ELR (cell line): ENCODE data around the gene EPM2AIP1.
"Not testable (repeated sequence)": the region's sequence is repeated elsewhere in the genome, so short reads cannot be mapped to it uniquely, and the experiment has no call there.

ENCODE experiments used
- DNase-seq: peaks from one replicate; pipeline ENCODE4 v3.0.0-alpha.2; 2015; ENCODE audit warnings: low read depth

The EPM2AIP1 gene

DNA sequence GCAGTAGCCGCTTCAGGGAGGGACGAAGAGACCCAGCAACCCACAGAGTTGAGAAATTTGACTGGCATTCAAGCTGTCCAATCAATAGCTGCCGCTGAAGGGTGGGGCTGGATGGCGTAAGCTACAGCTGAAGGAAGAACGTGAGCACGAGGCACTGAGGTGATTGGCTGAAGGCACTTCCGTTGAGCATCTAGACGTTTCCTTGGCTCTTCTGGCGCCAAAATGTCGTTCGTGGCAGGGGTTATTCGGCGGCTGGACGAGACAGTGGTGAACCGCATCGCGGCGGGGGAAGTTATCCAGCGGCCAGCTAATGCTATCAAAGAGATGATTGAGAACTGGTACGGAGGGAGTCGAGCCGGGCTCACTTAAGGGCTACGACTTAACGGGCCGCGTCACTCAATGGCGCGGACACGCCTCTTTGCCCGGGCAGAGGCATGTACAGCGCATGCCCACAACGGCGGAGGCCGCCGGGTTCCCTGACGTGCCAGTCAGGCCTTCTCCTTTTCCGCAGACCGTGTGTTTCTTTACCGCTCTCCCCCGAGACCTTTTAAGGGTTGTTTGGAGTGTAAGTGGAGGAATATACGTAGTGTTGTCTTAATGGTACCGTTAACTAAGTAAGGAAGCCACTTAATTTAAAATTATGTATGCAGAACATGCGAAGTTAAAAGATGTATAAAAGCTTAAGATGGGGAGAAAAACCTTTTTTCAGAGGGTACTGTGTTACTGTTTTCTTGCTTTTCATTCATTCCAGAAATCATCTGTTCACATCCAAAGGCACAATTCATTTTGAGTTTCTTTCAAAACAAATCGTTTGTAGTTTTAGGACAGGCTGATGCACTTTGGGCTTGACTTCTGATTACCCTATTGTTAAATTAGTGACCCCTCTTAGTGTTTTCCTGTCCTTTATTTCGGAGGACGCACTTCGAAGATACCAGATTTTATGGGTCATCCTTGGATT is 674 bp upstream of the EPM2AIP1 start, which contains the start of gene MLH1:
MLH1 (plus strand) TSS at position 193 of the 958 bp plus-strand sequence; CDS start at position 223, 30 bp downstream.
- peak; percentile 88 for DNase-seq

GRCh38 chr3:36991923-36992805 is 767 bp downstream of the EPM2AIP1 start:
- peak; percentile 72 for DNase-seq

DNA sequence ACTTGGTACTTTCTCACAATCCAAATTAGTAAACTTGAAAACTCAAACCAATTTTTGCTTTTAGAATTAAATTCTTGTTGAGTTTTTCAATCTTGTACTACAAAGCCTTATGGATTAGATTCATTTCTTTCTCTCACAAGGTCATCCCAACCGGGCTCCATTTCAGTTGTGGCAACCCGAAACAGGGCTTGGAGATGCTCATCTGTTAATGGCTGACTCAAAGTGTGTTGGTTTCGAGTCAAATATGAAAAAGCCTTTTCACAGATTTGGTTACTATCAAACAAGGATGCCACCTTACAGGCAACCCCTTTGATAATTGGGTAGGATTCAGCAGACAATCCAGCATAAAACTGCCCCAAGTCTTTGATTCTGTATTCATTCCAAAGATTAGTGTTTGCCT is 1.8 kb downstream of the EPM2AIP1 start:
- DNase-seq = no peak

DNA sequence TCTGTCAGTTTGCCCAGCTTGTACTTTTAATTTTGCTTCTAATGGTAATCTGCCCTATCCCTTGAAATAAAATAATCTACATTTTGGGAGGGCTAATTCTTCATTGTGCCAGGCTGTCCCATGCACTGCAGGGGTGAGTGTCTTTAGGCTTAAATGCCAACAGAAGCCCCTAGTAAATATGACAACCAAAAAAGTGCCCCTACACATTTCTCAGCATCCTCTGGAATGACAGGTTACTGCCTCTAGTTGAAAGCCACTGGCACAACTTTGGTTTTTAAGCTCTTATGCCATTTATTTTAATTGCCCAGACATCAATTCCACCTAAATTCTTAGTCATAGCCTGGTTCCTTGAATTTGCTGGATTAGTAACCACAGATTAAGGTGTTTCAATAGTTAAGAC is 3.4 kb downstream of the EPM2AIP1 start:
- DNase-seq = no peak

GRCh38 chr3:36989005-36989404 is 3.9 kb downstream of the EPM2AIP1 start:
- DNase-seq = no peak

- no peak for DNase-seq
Measured at GRCh38 chr3:36988356-36988755, 4.6 kb downstream of the EPM2AIP1 start.

DNA sequence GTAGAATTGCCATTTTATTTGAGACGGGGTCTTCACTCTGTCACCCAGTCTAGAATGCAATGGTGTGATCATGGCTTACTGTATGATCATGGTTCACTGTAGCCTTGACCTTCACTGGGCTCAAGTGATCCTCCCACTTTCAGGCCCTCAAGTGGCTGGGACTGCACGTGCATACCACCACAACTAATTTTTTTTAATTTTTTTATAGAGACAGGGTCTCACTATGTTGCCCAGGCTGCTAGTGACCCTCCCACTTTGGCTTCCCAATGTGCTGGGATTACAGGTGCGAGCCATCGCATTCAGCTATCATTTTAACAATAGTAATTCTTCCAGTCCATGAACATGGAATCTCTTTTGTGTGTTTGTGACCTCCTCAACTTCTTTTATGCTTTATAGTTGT is 11.9 kb downstream of the EPM2AIP1 start:
- DNase-seq = no peak

- no peak for DNase-seq
Measured at GRCh38 chr3:36973139-36973538, 19.8 kb downstream of the EPM2AIP1 start.

DNA sequence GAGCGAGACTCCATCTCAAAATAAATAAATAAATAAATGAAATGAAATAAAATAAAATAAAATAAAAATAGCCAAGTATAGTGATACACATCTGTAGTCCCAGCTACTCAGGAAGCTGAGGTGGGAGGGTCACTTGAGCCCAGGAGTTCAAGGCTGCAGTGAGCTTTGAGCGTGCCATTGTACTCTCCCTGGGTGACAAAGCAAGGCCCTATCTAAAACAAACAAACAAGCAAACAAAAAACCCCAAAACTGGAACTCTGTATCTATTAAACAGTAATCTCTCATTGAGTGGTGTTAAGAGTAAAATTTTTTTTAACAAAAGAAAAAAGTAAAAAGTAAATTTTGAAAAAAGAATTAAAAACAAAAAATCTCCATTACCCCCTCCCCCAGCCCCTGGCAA is 20.8 kb downstream of the EPM2AIP1 start:
- no peak for DNase-seq

DNA sequence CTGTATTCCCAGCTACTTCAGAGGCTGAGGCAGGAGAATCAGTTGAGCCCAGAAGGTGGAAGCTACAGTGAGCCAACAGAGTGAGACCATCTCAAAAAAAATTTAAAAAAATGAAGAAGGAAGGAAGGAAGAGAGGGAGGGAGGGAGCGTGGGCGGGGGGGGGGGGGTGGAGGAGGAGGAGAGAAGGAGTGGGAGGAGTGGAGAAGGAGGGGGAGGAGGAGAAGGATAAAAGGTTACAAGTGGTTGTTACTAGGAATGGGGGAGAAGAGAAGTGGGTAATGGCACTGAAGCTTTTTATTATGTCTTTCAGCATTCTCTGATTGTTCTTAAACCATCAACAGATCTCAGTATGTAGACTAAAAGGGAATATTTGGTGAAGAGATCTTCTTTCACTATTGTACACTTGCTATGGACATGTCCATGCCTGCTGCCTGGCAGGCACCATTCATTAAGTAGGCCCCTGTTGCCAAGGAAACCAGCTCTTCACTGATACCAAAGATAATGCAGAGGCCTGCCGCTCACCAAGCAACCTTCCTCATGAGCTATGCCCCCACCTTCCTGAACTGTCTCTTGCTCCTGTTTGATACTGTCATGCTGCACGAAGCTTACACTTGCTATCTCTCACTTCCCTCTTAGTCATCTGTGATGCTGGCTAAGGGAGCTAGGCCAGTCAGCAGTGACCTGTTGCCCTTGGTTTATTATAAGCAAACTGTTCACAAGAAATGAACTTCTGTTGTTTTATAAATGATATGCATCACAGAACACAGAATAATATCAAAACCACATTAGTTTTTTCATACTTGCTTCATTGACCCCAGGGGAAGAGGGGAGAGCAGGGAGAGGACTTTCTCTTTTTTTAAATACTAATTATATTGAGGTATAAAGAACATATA is 23.1 kb downstream of the EPM2AIP1 start:
- peak; percentile 85 for DNase-seq

DNA sequence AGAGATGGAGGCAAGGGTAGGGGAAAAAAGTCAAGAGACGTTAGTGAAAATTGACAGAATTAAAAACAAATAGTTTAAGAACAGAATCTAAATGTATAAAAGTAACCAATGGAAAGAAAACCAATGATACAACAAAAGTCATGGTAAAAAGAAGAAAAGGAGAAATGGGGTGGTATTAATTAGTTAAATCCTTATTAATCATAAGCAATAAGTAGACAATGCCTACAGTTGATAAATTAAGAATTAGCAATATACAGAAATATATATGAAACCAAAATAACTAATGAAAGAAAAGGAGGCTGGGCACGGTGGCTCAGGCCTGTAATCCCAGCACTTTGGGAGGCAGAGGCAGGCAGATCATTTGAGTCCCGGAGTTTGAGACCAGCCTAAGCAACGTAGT is 23.8 kb downstream of the EPM2AIP1 start:
- DNase-seq = no peak

- no peak for DNase-seq
Measured at GRCh38 chr3:36965440-36965839, 27.5 kb downstream of the EPM2AIP1 start.

GRCh38 chr3:36964817-36965216 is 28.1 kb downstream of the EPM2AIP1 start:
- no peak for DNase-seq

- DNase-seq = no peak
Measured at GRCh38 chr3:36964331-36964730, 28.6 kb downstream of the EPM2AIP1 start.

DNA sequence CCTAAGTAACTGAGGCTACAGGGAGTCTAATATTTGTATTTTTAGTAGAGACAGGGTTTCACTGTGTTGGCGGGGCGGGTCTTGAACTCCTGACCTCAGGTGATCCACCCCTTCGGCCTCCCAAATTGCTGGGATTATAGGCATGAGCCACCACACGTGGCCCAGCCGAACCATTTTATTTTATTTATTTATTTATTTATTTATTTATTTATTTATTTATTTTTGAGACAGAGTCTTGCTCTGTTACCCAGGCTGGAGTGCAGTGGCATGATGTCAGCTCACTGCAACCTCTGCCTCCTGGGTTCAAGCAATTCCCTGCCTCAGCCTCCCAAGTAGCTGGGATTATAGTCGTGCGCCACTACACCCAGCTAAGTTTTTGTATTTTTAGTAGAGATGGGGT is 29.9 kb downstream of the EPM2AIP1 start:
- not testable (repeated sequence) for DNase-seq

DNA sequence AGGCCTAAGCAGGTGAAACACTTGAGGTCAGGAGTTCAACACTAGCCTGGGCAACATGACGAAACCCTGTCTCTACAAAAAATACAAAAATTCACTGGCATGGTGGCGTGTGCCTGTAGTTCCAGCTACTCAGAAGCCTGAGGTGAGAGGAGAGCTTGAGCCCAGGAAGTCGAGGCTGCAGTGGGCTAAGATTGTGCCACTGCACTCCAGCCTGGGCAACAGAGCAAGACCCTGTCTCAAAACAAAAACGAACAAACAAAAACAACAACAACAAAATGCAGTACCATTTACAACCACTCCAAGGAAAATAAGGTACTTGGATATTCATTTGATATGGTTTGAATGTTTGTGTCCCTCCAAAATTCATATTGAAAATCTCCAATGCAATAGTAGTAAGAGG is 32.4 kb downstream of the EPM2AIP1 start:
- DNase-seq = no peak

DNA sequence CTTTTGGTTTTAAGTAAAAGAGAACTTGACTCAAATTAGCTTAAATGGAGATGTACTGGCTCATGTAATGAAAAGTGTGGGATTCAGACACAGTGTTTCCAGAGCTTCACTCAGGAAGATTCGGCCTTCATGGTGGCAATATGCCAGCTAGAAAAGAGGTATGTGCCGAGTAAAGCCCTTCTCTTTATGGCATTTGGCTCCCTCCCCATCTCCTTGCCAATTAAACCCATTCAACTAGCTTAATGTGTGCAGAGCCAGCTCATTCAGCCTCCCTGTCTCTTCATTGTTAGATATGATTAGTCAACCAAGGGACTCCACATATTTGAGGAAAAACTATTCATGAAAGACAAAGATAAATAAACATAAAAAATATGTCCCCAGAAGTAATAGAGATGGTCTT is 33.1 kb downstream of the EPM2AIP1 start:
- peak; percentile 8 for DNase-seq

DNA sequence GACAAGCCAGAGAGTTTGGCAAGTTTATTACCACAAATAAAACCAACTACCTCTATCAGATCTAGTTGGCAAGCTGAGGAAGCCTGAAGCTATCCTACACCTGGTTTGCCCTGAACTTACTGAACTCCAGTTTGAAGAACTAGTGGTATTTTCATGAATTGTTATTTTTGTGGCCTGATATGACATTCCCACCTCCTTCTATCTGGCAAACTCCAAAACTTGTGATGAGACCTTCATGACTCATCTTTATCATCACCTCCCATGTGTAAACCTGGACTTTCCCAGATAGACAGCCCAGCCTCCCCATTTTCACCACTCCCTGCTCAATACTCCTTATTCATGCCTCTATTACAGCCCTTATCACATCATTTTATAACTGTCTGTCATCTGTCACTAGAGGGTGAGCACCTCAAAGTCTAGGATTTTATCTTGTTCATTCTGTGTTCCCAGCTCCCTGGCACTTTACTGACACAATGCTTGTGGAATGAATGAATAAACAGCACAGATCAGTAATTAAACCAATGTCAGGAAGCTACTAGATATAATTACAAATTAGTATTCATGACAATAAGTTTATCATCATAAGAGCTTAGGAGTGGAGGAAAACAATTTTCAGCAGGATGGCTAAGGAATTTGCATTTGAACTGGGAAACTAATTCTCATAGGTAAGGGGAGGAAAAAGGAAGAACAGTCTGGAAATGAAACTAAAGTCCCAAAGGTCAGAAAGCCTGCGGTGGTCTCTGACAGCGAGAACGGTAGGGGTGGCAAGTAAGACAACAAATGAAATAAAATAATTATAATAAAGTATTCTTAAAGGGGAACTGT is 34.9 kb downstream of the EPM2AIP1 start:
- peak; percentile 84 for DNase-seq

- DNase-seq = no peak
Measured at GRCh38 chr3:36957063-36957462, 35.9 kb downstream of the EPM2AIP1 start.

GRCh38 chr3:36956155-36956554 is 36.8 kb downstream of the EPM2AIP1 start:
- DNase-seq = no peak
